Stimulated activated naive CD8-positive, alpha-beta T cell treated with anti-CD3 and anti-CD28 coated beads, Interleukin-15, amount 100 ng/mL, for 72 hours (primary cell): ENCODE data around the gene YIPF4.
"Not testable (repeated sequence)": the region's sequence is repeated elsewhere in the genome, so short reads cannot be mapped to it uniquely, and the experiment has no call there.

Source experiments
- ATAC-seq: fragments of 150-1000 bp; cut with Tn5 transposase; 2 replicates; pipeline ENCODE4 v1.10.0; 2021; ENCODE audit warnings: mild to moderate bottlenecking, moderate library complexity
- DNase-seq, 2 donors: peaks; one replicate each; pipeline ENCODE4 v3.0.0; 2021 to 2022
- H3K27ac Mint-ChIP-seq, 2 donors: one replicate each; pipeline ENCODE4 v1.8.0; 2022; ENCODE audit warnings: mild to moderate bottlenecking in 2 of 2, mixed read lengths in 2 of 2, moderate library complexity in 2 of 2
- H3K27me3 Mint-ChIP-seq: one replicate; pipeline ENCODE4 v1.8.0; 2022; ENCODE audit warnings: mixed read lengths
- H3K4me1 Mint-ChIP-seq: one replicate; pipeline ENCODE4 v1.8.0; 2022; ENCODE audit warnings: mild to moderate bottlenecking, mixed read lengths
- H3K4me3 Mint-ChIP-seq, 2 donors: one replicate each; pipeline ENCODE4 v1.8.0; 2022; ENCODE audit warnings: mild to moderate bottlenecking in 2 of 2, mixed read lengths in 2 of 2, moderate library complexity in 1 of 2
- H3K9me3 Mint-ChIP-seq, 2 donors: one replicate each; pipeline ENCODE4 v1.8.0; 2022; ENCODE audit warnings: mixed read lengths in 2 of 2

YIPF4 gene

GRCh38 chr2:32330136-32330535 is 52.4 kb downstream of the YIPF4 start:
- H3K27ac Mint-ChIP-seq = no peak overlapping the region
- ATAC-seq (no peak), DNase-seq (no peak)
- H3K27me3 Mint-ChIP-seq = no peaks in the 10 kb centered on the region
- no peak overlapping the region for H3K4me3 Mint-ChIP-seq
- H3K9me3 Mint-ChIP-seq = no peaks in the 10 kb centered on the region
- H3K4me1 Mint-ChIP-seq = no peaks in the 10 kb centered on the region

- no peak for ATAC-seq
- H3K4me3 Mint-ChIP-seq = no peak overlapping the region
- no peak for DNase-seq
Measured at GRCh38 chr2:32342801-32343200, 65.1 kb downstream of the YIPF4 start.

GRCh38 chr2:32350797-32351196 is 73.1 kb downstream of the YIPF4 start:
- DNase-seq, H3K27me3 Mint-ChIP-seq, ATAC-seq, H3K4me1 Mint-ChIP-seq, H3K9me3 Mint-ChIP-seq, H3K4me3 Mint-ChIP-seq: not testable (repeated sequence)
- H3K27ac Mint-ChIP-seq = peak overlapping the region in 1 of 2 donors; percentile 67

More at GRCh38 chr2:32342801-32343200, 65.1 kb downstream of the YIPF4 start:
- no peaks in the 10 kb centered on the region for H3K9me3 Mint-ChIP-seq
- no peaks in the 10 kb centered on the region for H3K4me1 Mint-ChIP-seq
- H3K27ac Mint-ChIP-seq = no peak overlapping the region
- no peaks in the 10 kb centered on the region for H3K27me3 Mint-ChIP-seq

GRCh38 chr2:32355976-32356680 is 78.4 kb downstream of the YIPF4 start:
- Mint-ChIP-seq H3K27ac (peak overlapping the region; percentile 84 to 99), H3K4me1 (peaks cover 28% of the 10 kb centered on the region), H3K27me3 (no peaks in the 10 kb centered on the region), H3K9me3 (no peaks in the 10 kb centered on the region), H3K4me3 (peak overlapping the region; percentile 98)
- DNase-seq = no peak
- no peak for ATAC-seq

GRCh38 chr2:32356681-32357317 is 79.1 kb downstream of the YIPF4 start, which contains the start of gene BIRC6:
Gene BIRC6 (plus strand): TSS chr2:32357023. CDS start chr2:32357162, 139 bp downstream.
- Mint-ChIP-seq H3K27ac (peak within 1 kb of the TSS; percentile 98 to 99), H3K9me3 (no peaks in the 10 kb centered on the region), H3K4me3 (peak within 1 kb of the TSS; percentile 98), H3K27me3 (no peaks in the 10 kb centered on the region), H3K4me1 (peaks cover 33% of the 10 kb centered on the region)
- ATAC-seq (peak; percentile 97), DNase-seq (peak; percentile 97 to 98)

- peak in 1 of 2 donors; percentile 58 for DNase-seq
- H3K4me1 Mint-ChIP-seq = peaks cover 40% of the 10 kb centered on the region
Measured at GRCh38 chr2:32357318-32358110, 79.8 kb downstream of the YIPF4 start.

GRCh38 chr2:32358111-32358482 is 80.4 kb downstream of the YIPF4 start:
- no peak for ATAC-seq
- DNase-seq = peak; percentile 3 to 13
- Mint-ChIP-seq H3K27me3 (no peaks in the 10 kb centered on the region), H3K4me1 (peaks cover 40% of the 10 kb centered on the region), H3K4me3 (peak overlapping the region; percentile 98), H3K9me3 (no peaks in the 10 kb centered on the region), H3K27ac (peak overlapping the region; percentile 64 to 93)

More at GRCh38 chr2:32357318-32358110, 79.8 kb downstream of the YIPF4 start:
- peak overlapping the region; percentile 98 to 99 for H3K27ac Mint-ChIP-seq
- no peaks in the 10 kb centered on the region for H3K27me3 Mint-ChIP-seq
- H3K4me3 Mint-ChIP-seq = peak overlapping the region; percentile 98
- H3K9me3 Mint-ChIP-seq = no peaks in the 10 kb centered on the region
- ATAC-seq = peak; percentile 38

GRCh38 chr2:32360416-32360815 is 82.7 kb downstream of the YIPF4 start:
- Mint-ChIP-seq H3K9me3 (no peaks in the 10 kb centered on the region), H3K27me3 (no peaks in the 10 kb centered on the region), H3K27ac (no peak overlapping the region), H3K4me3 (no peak overlapping the region), H3K4me1 (peaks cover 58% of the 10 kb centered on the region)
- DNase-seq = no peak
- no peak for ATAC-seq

GRCh38 chr2:32362997-32363396 is 85.3 kb downstream of the YIPF4 start:
- H3K9me3 Mint-ChIP-seq, H3K27ac Mint-ChIP-seq, ATAC-seq, H3K4me3 Mint-ChIP-seq, H3K27me3 Mint-ChIP-seq, DNase-seq: not testable (repeated sequence)
- peaks cover 78% of the 10 kb centered on the region for H3K4me1 Mint-ChIP-seq

GRCh38 chr2:32363597-32363996 is 85.9 kb downstream of the YIPF4 start:
- no peaks in the 10 kb centered on the region for H3K27me3 Mint-ChIP-seq
- H3K27ac Mint-ChIP-seq = peak overlapping the region in 1 of 2 donors; percentile 19
- H3K9me3 Mint-ChIP-seq = no peaks in the 10 kb centered on the region
- H3K4me1 Mint-ChIP-seq = peaks cover 74% of the 10 kb centered on the region
- H3K4me3 Mint-ChIP-seq = no peak overlapping the region
- ATAC-seq (no peak), DNase-seq (no peak)

- DNase-seq, H3K9me3 Mint-ChIP-seq, H3K27me3 Mint-ChIP-seq, H3K4me3 Mint-ChIP-seq, ATAC-seq: not testable (repeated sequence)
- H3K4me1 Mint-ChIP-seq = peaks cover 74% of the 10 kb centered on the region
- peak overlapping the region in 1 of 2 donors; percentile 67 for H3K27ac Mint-ChIP-seq
Measured at GRCh38 chr2:32364290-32364689, 86.6 kb downstream of the YIPF4 start.

GRCh38 chr2:32365679-32366078 is 88.0 kb downstream of the YIPF4 start:
- not testable (repeated sequence) for H3K4me3 Mint-ChIP-seq, ATAC-seq, H3K27ac Mint-ChIP-seq, H3K27me3 Mint-ChIP-seq, DNase-seq, H3K9me3 Mint-ChIP-seq
- peaks cover 61% of the 10 kb centered on the region for H3K4me1 Mint-ChIP-seq
